ENCODE data around the gene DLG4.
"Not testable (repeated sequence)": the region's sequence is repeated elsewhere in the genome, so short reads cannot be mapped to it uniquely, and the experiment has no call there.

Gene DLG4

GRCh38 chr17:7248796-7249195, 29.2 kb upstream of the DLG4 start:
- DNase-seq: no peak

- no peak for DNase-seq
Measured at GRCh38 chr17:7246779-7247178, 27.1 kb upstream of the DLG4 start.

GRCh38 chr17:7243838-7244237, 24.2 kb upstream of the DLG4 start:
- not testable (repeated sequence) for DNase-seq

GRCh38 chr17:7243453-7243729, 23.8 kb upstream of the DLG4 start:
- no peak for DNase-seq

GRCh38 chr17:7242717-7243452, 23.2 kb upstream of the DLG4 start:
- DNase-seq: peak; percentile 57

GRCh38 chr17:7241783-7242716, 22.4 kb upstream of the DLG4 start, which contains the start of gene GABARAP:
Gene GABARAP (minus strand): TSS chr17:7242449. CDS start chr17:7242330, 119 bp downstream.
- DNase-seq: peak; percentile 42

GRCh38 chr17:7241090-7241733, 21.6 kb upstream of the DLG4 start:
- no peak for DNase-seq

GRCh38 chr17:7240375-7240774, 20.7 kb upstream of the DLG4 start:
- no peak for DNase-seq

- peak; percentile 89 for DNase-seq
Measured at GRCh38 chr17:7239091-7240027, 19.7 kb upstream of the DLG4 start, which contains the start of gene PHF23. Gene PHF23 (minus strand): TSS chr17:7239457. CDS start chr17:7239279, 178 bp downstream.

GRCh38 chr17:7238420-7239090, 18.9 kb upstream of the DLG4 start:
- DNase-seq: no peak

- no peak for DNase-seq
Measured at GRCh38 chr17:7237761-7238419, 18.3 kb upstream of the DLG4 start.

GRCh38 chr17:7237266-7237760, 17.7 kb upstream of the DLG4 start:
- no peak for DNase-seq

GRCh38 chr17:7236808-7237207, 17.2 kb upstream of the DLG4 start:
- DNase-seq: no peak

- no peak for DNase-seq
Measured at GRCh38 chr17:7235693-7236665, 16.3 kb upstream of the DLG4 start.

- DNase-seq: peak; percentile 58
Measured at GRCh38 chr17:7234083-7234951, 14.7 kb upstream of the DLG4 start, which contains the start of gene DVL2. Gene DVL2 (minus strand): TSS chr17:7234517. CDS start chr17:7234262, 255 bp downstream.

- no peak for DNase-seq
Measured at GRCh38 chr17:7233701-7234082, 14.1 kb upstream of the DLG4 start.

GRCh38 chr17:7232114-7232513, 12.5 kb upstream of the DLG4 start:
- DNase-seq: no peak

GRCh38 chr17:7229504-7229903, 9.9 kb upstream of the DLG4 start:
- DNase-seq: no peak

- DNase-seq: no peak
Measured at GRCh38 chr17:7228920-7229319, 9.3 kb upstream of the DLG4 start.

All from GF-D8 (cell line).